ENCODE data around the gene DNMT3A.
"Not testable (repeated sequence)": the region's sequence is repeated elsewhere in the genome, so short reads cannot be mapped to it uniquely, and the experiment has no call there.

- not testable (repeated sequence) for TF ChIP-seq FOXM1 (IDR thresholded peaks at IDR 0.05; ENCODE audit: borderline replicate concordance); BHLHE40 (IDR thresholded peaks at IDR 0.05; ENCODE audit: borderline replicate concordance); HDGF (IDR thresholded peaks at IDR 0.05; ENCODE audit: borderline replicate concordance); LEF1 (IDR thresholded peaks at IDR 0.05; ENCODE audit: borderline replicate concordance); TARDBP (IDR thresholded peaks at IDR 0.05); SP1 (IDR thresholded peaks at IDR 0.05); CTBP1 (IDR thresholded peaks at IDR 0.05; ENCODE audit: borderline replicate concordance); L3MBTL2 (conservative IDR thresholded peaks at IDR 0.05); NFRKB (IDR thresholded peaks at IDR 0.05); ZNF384 (IDR thresholded peaks at IDR 0.05)
These were observed 69.0 kb downstream of the DNMT3A start for GRCh38 chr2:25272705-25273104.

Measured in HEK293T (cell line).